NCI-H345 treated with DMSO at 0.1 percent for 48 hours (cell line): Measurements from ENCODE around the gene SMIM8.
"Not testable (repeated sequence)": the region's sequence is repeated elsewhere in the genome, so short reads cannot be mapped to it uniquely, and the experiment has no call there.

ENCODE experiments used
- DNase-seq: peaks from one replicate; lab custom pipeline; 2025; ENCODE audit not compliant: unreplicated experiment; lab: John Stamatoyannopoulos, UW

Gene SMIM8

DNA sequence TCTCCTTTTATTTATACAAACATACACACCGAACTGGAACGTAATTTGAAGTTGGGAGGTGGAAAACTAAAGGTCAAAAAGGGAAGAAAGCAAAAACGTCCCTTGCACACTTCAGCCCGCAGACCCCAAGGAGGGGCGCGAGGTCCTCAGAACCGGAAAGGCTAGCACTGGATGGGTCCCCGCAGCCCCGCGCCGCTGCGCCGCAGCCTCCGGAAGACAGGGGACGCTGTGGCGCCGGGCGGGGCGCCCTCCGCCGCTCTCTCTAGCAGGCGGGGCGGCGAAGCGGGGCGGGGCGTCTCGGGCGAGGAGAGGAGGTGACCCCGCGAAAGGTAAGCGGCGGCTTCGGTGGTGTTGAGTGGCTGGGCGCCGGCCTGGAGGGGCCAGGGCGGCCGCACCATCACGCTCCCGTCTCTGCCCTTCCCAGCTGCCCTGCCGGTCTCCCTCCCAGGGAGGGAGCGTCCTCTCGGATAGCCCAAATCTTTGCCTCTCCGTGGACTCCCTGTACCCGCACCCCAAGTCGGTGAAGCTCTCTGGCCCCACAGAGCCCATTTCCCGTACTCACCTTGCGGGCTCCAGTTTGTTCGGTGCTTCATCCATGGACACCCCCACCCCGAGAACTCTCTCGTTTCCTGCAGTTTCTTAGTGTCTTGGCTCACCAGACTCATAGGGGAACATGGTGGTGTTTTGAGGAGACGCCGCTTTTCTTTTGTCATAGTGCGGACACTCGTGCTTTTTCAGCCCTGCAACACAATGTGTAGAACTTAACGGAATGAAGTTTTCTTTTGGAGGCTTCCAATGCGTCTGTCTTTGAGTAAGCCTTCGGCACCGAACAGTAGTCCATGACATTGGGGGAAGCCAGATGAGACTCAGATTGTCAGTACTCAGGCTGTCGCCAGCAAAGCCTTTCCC is at the start of gene SMIM8:
Gene SMIM8 (plus strand): TSS at position 285 of the 909 bp plus-strand sequence. CDS start 14,444 bp downstream, outside the sequence.
- DNase-seq = no peak

- no peak for DNase-seq
These were observed 47.6 kb upstream of the SMIM8 start for GRCh38 chr6:87274660-87275274.

GRCh38 chr6:87276624-87277023 is 45.8 kb upstream of the SMIM8 start:
- DNase-seq = no peak

- DNase-seq = peak; percentile 2
These were observed 45.3 kb upstream of the SMIM8 start for GRCh38 chr6:87277123-87277522.

GRCh38 chr6:87279196-87279595 is 43.2 kb upstream of the SMIM8 start:
- no peak for DNase-seq

GRCh38 chr6:87281426-87281825 is 41.0 kb upstream of the SMIM8 start:
- DNase-seq = no peak

GRCh38 chr6:87282743-87283142 is 39.6 kb upstream of the SMIM8 start:
- no peak for DNase-seq

GRCh38 chr6:87283461-87283860 is 38.9 kb upstream of the SMIM8 start:
- DNase-seq = no peak

GRCh38 chr6:87287251-87287650 is 35.1 kb upstream of the SMIM8 start:
- DNase-seq = no peak

DNA sequence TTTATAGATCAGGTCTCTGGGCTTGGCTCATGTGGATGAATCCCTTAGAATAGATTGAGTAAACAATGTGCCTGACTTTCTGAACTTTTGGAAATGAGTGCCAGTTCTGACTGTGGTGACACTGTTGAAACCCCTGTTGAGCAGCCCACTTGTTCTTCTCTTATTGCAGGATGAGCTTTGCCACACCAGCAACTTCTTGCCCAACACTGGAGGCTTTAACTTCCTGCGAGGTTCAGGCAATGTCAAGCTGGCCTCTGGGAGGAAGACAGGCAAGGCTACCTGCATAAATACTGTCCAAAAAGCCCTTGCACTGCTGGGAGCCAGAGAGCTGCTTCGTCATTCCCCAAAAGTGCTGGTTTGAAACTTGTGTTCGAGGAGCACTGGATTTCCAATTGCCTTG is 32.8 kb upstream of the SMIM8 start:
- DNase-seq = no peak

DNA sequence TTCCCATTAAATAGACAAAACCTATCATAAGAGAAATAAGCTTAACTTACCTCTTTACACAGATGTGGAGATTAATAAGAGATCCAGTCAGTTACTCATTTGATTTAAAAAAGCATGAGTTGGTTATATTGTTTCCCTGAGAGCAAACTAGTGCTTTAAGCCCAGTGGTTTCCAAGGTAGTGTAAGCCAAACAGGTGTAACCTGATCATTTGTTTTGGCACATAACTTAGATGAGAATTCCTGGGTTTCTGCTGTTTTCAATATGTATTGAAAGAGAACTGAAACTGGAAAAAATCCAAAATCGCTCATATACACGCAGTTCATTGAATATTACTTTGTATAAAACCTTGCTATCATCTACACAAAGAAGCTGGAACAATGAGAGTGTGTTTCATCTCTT is 30.5 kb upstream of the SMIM8 start:
- DNase-seq = no peak

DNA sequence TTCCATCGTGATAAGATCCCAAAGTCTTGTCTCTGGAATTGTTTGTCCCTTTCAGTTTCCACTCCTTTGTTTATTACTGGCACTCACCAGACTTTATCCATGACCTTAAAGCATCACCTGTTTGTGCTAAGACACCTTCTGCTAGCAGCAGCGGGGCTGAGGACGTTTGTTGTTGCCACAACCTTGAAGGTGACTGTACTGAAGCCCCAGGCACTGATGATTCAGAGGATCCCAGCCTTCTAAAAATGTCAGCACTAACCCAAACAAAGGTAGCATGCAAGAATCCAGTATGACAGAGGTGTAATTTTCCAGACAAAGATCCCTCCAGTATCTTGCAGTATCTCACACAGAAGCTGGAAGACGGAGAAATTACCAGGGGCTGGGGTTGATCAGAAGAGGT is 28.9 kb upstream of the SMIM8 start:
- no peak for DNase-seq

DNA sequence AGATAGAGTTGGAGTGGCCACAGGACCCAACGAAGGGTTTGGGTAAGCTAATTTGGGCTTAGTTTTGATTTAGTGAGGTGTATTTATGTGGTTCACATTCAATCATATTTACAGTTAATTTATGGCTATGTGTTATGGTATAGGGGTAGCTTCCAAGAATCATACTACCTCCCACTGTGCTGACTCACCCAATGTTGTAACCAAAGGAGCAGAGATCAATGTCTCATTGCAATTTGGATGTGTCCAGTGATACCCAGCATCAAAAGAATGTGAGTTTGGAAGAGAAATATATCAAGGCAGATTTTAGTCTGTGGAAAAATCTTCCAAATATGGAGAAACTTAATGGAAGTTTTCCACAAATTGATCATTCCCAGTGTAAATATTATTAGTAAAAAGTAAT is 25.3 kb upstream of the SMIM8 start:
- no peak for DNase-seq

GRCh38 chr6:87301277-87301676 is 21.1 kb upstream of the SMIM8 start:
- DNase-seq = not testable (repeated sequence)

DNA sequence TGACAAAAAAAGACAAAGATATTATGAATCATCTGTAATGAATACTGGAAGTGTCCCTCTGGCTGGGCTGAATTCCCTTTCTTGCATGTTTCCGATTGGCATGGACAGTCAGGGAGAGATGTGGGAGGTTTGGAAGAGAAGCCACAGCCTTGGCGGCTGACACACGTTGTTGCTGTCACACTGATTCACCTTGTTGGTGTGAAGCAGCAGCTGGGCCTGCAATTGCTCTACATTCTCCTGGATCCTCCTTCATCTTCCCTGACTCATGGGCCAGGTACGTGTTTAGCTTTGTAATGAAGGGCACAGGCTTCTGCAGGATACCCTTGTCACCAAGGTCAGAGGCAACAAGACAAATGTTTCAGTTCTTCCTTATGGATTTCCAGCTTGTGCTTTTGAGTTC is 13.4 kb upstream of the SMIM8 start:
- no peak for DNase-seq

DNA sequence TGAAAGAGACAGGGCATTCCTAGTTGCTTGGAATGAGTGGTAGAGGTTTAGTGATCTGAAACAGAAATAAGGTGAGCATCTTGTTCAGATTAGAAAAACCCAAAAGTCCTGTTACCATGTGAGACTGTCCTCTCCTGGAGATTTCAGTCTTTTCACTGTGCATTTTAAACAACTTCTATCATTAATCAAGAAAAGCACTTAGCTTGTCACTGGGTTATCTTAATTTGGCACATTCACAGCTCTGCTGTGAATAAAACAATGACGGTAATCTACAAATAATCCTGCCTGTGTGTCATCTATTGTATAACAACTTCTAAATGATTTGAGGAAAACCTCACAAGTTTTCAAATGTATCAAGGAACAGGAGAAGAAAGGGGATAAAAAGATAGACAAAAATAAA is 9.5 kb upstream of the SMIM8 start:
- no peak for DNase-seq

DNA sequence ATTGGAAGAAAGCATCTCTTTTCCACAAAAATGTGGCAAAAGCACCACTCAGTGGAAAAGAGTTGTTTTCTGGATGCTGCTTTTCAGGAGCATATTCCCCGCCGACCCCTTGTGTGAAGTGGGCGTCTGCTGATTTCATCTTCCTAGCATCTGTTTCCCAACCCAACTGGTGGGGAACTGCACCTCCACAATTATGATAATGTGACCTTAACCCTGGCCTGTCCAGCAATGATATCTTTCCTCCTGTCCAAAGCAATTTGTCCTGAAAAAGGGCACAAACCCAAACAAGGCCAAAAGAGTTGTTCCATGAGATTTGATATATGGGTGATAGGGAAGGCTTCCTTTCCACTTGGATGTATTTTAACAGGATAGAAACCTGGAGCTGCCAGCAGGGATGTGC is 7.3 kb upstream of the SMIM8 start:
- no peak for DNase-seq

DNA sequence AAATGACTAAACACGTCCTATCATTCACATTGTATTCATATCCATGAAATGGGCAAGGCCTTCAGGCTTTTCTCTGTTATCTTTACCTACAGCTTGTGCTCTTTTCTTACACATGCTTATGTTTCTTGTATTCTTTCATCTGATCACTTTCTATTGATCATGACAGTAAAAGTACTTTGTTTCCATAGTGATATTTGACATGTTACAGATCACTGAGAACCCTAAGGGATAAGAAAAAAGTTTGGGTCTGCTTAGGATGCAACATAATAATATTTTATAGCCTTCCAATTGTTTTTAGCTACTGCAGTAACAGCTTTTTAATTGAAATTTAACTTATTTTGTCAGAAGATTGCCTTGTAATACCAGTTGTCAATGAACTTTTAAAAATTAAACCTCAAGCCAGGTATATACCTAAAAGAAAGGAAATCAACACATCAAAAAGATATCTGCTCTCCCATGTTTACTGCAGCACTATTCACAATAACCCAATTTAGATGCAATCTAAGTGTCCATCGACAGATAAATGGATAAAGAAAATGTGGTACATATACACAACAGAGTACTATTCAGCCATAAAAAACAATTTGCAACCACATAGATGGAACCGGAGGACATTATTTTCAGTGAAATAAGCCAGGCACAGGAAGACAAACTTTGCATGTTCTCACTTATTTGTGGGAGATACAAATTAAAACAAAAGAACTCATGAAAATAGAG is 3.0 kb upstream of the SMIM8 start:
- DNase-seq = no peak

- DNase-seq = not testable (repeated sequence)
These were observed 1.5 kb downstream of the SMIM8 start for GRCh38 chr6:87323880-87324279.

DNA sequence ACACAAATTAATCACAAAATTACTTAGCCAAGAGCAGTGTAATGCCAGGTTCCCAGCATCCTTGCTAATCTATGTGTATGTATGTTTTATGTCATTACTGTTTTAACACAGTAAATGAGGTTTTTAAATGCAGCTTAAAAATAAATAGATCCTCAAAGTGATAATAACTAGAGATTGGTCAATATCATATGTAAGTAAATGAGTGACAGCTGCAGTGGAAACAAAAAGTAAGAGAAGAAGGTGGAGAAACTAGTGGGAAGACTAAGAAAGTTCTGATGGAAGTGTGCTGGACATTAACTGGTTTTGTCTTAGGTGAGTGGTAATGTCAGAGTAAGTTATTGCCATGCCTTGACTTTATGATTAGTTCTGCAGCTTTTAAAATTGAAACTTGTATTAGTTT is 8.6 kb downstream of the SMIM8 start:
- DNase-seq = no peak

DNA sequence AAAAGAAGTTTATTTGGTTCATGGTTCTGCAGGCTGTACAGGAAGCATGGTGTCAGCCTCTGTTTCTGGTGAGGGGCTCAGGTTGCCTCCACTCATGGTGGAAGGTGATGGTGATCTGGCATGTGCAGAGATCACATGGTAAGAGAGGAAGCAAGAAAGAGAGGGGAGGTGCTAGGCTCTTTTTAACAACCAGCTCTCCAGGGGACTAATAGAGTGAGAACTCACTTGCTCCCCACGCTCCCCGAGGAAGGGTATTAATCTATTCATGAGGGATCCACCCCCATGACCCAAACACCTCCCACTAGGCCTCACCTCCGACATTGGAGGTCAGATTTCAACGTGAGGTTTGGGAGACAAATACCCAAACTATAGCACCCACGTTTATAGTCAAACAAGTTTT is 10.6 kb downstream of the SMIM8 start:
- DNase-seq = no peak
